Measurements from ENCODE around the gene SUPT3H.

Gene SUPT3H

GRCh38 chr6:45174045-45174444 lies 203.7 kb downstream of the SUPT3H start:
- H3K36me3 ChIP-seq, result no peaks in the 10 kb centered on the region
- no peak overlapping the region for H3K4me3 ChIP-seq
- TF ChIP-seq CTCF (IDR thresholded peaks at IDR 0.05), result no peak
- no peak overlapping the region for H3K27ac ChIP-seq
- H3K27me3 ChIP-seq, result no peaks in the 10 kb centered on the region
- no peak for DNase-seq
- intact Hi-C loops (cut with DNase I; ENCODE audit: low total_unique reads), result no loop called here
- no peaks in the 10 kb centered on the region for H3K9me3 ChIP-seq
- no peaks in the 10 kb centered on the region for H3K4me1 ChIP-seq

- H3K4me1 ChIP-seq, result no peaks in the 10 kb centered on the region
- H3K4me3 ChIP-seq, result no peak overlapping the region
- intact Hi-C loops (cut with DNase I; ENCODE audit: low total_unique reads), result no loop called here
- no peak for TF ChIP-seq CTCF (IDR thresholded peaks at IDR 0.05)
- H3K27me3 ChIP-seq, result no peaks in the 10 kb centered on the region
- H3K9me3 ChIP-seq, result no peaks in the 10 kb centered on the region
- no peak overlapping the region for H3K27ac ChIP-seq
- DNase-seq, result no peak
- no peaks in the 10 kb centered on the region for H3K36me3 ChIP-seq
Observed at GRCh38 chr6:45171380-45171779, 206.4 kb downstream of the SUPT3H start.

GRCh38 chr6:45170309-45170708 lies 207.4 kb downstream of the SUPT3H start:
- intact Hi-C loops (cut with DNase I; ENCODE audit: low total_unique reads), result no loop called here
- Histone ChIP-seq H3K27ac (no peak overlapping the region), H3K4me3 (no peak overlapping the region), H3K9me3 (no peaks in the 10 kb centered on the region), H3K36me3 (no peaks in the 10 kb centered on the region), H3K27me3 (no peaks in the 10 kb centered on the region), H3K4me1 (no peaks in the 10 kb centered on the region)
- TF ChIP-seq CTCF (IDR thresholded peaks at IDR 0.05), result no peak
- DNase-seq, result no peak

GRCh38 chr6:45169815-45170214 lies 207.9 kb downstream of the SUPT3H start:
- no peak for DNase-seq
- Histone ChIP-seq H3K27me3 (no peaks in the 10 kb centered on the region), H3K4me3 (no peak overlapping the region), H3K27ac (no peak overlapping the region), H3K4me1 (no peaks in the 10 kb centered on the region), H3K36me3 (no peaks in the 10 kb centered on the region), H3K9me3 (no peaks in the 10 kb centered on the region)
- intact Hi-C loops (cut with DNase I; ENCODE audit: low total_unique reads), result no loop called here
- TF ChIP-seq CTCF (IDR thresholded peaks at IDR 0.05), result no peak

GRCh38 chr6:45163952-45164766 lies 213.6 kb downstream of the SUPT3H start:
- Histone ChIP-seq H3K27ac (no peak overlapping the region), H3K27me3 (no peaks in the 10 kb centered on the region), H3K9me3 (no peaks in the 10 kb centered on the region), H3K4me1 (no peaks in the 10 kb centered on the region), H3K4me3 (no peak overlapping the region), H3K36me3 (no peaks in the 10 kb centered on the region)
- intact Hi-C loops (cut with DNase I; ENCODE audit: low total_unique reads), result no loop called here
- DNase-seq, result no peak
- no peak for TF ChIP-seq CTCF (IDR thresholded peaks at IDR 0.05)

Data from tibial artery (tissue), 4 donors.